GM19452 (cell line): ENCODE measurements around the gene FEN1.
A peak's percentile ranks its signal among the peaks of the same experiment; 100 is the strongest.

Source experiments
- ATAC-seq: cut with Tn5 transposase; IDR thresholded peaks from one replicate; pipeline ENCODE4 v1.9.1; 2021; ENCODE audit not compliant: unreplicated experiment

The FEN1 gene

GRCh38 chr11:61793083-61793828, 545 bp downstream of the FEN1 start:
- ATAC-seq: peak; percentile 5

- ATAC-seq: no peak
These were observed 1.1 kb downstream of the FEN1 start for GRCh38 chr11:61793829-61794204.

GRCh38 chr11:61794579-61794978, 1.9 kb downstream of the FEN1 start:
- ATAC-seq: no peak

GRCh38 chr11:61795459-61795858, 2.7 kb downstream of the FEN1 start:
- no peak for ATAC-seq

- ATAC-seq: no peak
These were observed 3.3 kb downstream of the FEN1 start for GRCh38 chr11:61795876-61796526.

GRCh38 chr11:61797263-61797944, 4.7 kb downstream of the FEN1 start:
- no peak for ATAC-seq

- ATAC-seq: no peak
These were observed 7.1 kb downstream of the FEN1 start for GRCh38 chr11:61799665-61800284.

- ATAC-seq: no peak
These were observed 7.9 kb downstream of the FEN1 start for GRCh38 chr11:61800331-61801281.

- no peak for ATAC-seq
These were observed 9.9 kb downstream of the FEN1 start for GRCh38 chr11:61802605-61803004.

- ATAC-seq: no peak
These were observed 11.4 kb downstream of the FEN1 start for GRCh38 chr11:61803889-61804647.

GRCh38 chr11:61805146-61805545, 12.4 kb downstream of the FEN1 start:
- no peak for ATAC-seq

- no peak for ATAC-seq
These were observed 14.1 kb downstream of the FEN1 start for GRCh38 chr11:61806785-61807184.

- no peak for ATAC-seq
These were observed 18.0 kb downstream of the FEN1 start for GRCh38 chr11:61810671-61811175.

- no peak for ATAC-seq
These were observed 19.1 kb downstream of the FEN1 start for GRCh38 chr11:61811831-61812230.

GRCh38 chr11:61812736-61813411, 20.2 kb downstream of the FEN1 start:
- no peak for ATAC-seq

- ATAC-seq: no peak
These were observed 21.7 kb downstream of the FEN1 start for GRCh38 chr11:61814247-61814957.

- peak; percentile 51 for ATAC-seq
These were observed 22.5 kb downstream of the FEN1 start for GRCh38 chr11:61814958-61815789.
